ENCODE measurements around the gene RNF187. TPM values are rescaled to one million over a fixed set of nuclear protein-coding genes. Genes with fewer than 3 reads are reported as not detected.

Gene RNF187
- total and polyA plus RNA-seq, 2 of the 13 experiments (the other 11 are each of a cell fraction or from before 2014, with no cell fraction given), result 41.3 to 59.4 TPM

- TF ChIP-seq PPARG (CRISPR knock-in tag; conservative IDR thresholded peaks at IDR 0.05), result no peak
- TF ChIP-seq MNT (IDR thresholded peaks at IDR 0.05), result no peak
- 0 out of 2 replicates have a peak, but pooled peaks have one; percentile 48 for TF ChIP-seq SAFB2 (CRISPR knock-in tag; IDR thresholded peaks at IDR 0.05; ENCODE audit: borderline replicate concordance, low read depth)
- TF ChIP-seq ZNF318 (CRISPR knock-in tag; IDR thresholded peaks at IDR 0.05), result no peak
- TF ChIP-seq ZNF687 (CRISPR knock-in tag; IDR thresholded peaks at IDR 0.05), result peak; percentile 74
- TF ChIP-seq SRY (CRISPR knock-in tag; IDR thresholded peaks at IDR 0.05), result peak; percentile 49; the same call in 1 of the 2 replicates
- TF ChIP-seq KAT7 (CRISPR knock-in tag; IDR thresholded peaks at IDR 0.05; ENCODE audit: borderline replicate concordance), result no peak
- TF ChIP-seq SALL1 (CRISPR knock-in tag; IDR thresholded peaks at IDR 0.05), result peak; percentile 44; the same call in 1 of the 2 replicates
- no peak for TF ChIP-seq HBP1 (CRISPR knock-in tag; IDR thresholded peaks at IDR 0.05; ENCODE audit: low read depth)
- no peak for TF ChIP-seq IKZF1 (IDR thresholded peaks at IDR 0.05)
- TF ChIP-seq HNF4A (CRISPR knock-in tag; IDR thresholded peaks at IDR 0.05), result 0 out of 2 replicates have a peak, but pooled peaks have one; percentile 11
- no peak for TF ChIP-seq ZNF773 (CRISPR knock-in tag; IDR thresholded peaks at IDR 0.05; ENCODE audit: borderline replicate concordance)
These were observed 14.0 kb downstream of the RNF187 start (continued) for GRCh38 chr1:228500901-228501871.
